DMS153 (cell line): ENCODE data around the gene HEXIM1.
A peak's percentile ranks its signal among the peaks of the same experiment; 100 is the strongest.

Source experiments
- DNase-seq: peaks from one replicate; lab custom pipeline; 2025; lab: John Stamatoyannopoulos, UW

The HEXIM1 gene

DNA sequence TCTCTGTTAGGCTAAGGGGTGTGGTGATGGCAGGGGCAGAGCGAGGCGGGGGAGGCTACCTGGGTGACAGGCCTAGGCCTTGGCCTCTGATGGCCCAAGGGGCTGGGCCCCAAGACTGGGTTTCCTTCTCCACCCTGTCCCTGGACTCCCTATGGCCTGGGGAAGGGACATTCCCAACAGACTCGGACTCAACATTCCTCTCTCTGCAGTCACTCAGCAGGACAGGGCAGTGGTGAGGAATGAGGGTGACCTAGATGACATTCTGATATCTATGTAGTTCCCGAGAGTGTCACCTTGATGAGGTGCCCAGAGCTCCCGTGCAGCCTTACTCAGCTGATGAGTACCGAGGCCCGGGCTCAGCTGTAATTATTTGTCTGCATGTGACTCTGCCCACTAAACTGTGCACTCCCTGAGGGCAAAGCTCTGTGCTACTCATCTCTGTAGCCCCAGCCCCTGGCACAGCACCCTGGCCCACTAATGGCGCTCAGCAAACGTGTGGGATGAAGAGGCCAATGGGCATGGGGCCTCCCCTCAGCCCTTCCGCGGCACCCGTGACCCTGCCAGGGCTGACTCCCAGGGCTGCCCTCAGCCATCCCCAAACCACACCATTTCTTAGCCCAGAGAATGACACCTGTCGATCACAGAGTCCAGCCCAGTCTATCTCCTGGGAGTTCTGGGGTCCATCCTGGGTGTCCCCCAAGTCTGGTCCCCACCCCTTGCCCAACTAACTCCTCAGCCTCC lies 18.2 kb upstream of the HEXIM1 start:
- DNase-seq, result no peak

DNA sequence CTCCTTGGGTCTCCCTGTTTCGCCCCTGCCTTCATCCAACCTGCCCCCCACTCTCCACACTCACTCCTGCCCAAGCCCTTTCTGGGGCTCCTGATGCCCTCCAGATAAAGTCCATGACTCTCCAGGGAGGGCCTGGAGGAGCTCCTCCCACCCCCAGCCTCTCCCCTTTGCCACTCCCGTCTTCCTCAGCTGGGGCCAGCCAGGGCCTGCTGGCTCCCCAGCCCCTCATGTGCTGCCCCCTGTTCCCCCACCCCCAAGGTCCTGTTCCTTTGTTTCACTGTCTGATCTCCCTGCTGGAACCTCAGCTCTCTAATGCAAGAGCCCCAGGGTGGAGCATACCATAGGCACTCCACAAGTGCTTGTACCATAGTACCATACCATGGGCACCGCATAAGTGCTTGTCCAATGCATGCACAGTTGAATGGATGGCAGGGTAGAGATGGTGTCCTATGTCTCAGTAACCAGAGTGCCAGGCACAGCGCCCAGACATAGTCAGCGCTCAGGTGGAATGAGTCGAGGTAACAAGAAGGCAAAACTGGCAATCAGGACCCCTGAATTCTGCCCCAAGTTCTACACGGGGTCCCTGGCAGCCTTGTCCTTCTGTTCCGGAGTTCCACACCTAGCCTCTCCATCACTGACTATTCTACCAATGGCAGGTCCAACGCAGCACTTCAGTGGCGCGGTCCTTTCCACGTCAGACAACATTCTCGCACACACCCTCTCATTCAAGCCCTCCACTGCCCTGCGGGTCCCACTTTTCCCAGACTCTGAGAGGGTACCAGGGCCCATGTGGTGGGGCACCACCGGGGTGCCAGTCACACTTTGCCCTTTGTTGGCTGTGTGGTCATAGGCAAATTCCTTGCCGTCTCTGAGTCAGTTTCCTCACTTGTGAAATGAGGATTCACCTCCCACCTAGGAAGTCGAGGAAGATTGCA lies 17.3 kb upstream of the HEXIM1 start:
- DNase-seq, result no peak

DNA sequence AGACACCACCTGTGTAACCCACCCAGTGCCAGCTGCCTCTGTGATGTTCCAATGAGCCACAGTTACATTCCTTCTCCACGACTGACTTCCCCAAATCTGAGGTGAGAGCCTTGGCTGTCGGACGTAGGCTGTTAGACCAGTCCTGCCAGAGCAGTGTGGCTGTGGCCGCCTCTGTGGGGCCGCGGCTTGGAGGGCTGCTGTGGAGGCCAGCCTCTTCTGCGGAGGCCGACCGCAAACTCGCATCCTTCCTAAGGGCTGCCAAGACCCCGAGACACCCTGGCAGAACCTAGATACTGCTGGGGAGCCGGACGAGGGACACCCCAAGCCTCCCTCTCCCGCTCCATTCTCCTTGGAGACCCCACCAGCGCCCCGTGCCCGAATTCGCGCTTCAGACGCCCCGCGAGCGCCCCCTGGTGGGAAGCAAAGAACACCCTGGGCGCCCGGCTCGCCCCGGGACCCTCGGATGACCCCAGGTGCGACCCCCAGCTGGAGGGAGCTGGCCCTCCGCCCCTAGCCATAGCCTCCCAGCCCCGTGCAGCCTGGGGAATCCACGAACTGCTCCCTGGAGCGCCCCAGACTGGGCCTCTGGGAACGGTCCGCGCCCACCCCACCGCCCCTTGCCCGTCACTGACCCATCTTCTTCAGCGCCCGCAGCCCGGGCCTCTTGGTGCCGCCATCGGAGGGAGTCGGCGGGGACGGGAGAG lies 16.5 kb upstream of the HEXIM1 start:
- no peak for DNase-seq

DNA sequence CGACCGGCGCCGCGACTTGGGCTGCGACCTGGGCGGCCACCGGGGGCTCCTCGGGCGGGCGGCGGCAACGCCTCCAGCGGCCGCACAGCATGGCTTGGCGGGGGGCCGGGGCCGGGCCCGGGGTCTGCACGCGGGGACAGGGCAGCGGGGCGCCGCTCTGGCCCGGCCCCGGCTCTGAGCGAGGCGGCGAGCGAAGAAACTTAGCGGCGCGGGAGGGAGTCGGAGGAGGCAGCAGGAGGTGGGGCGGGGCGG lies 16.0 kb upstream of the HEXIM1 start, which contains the start of gene PLCD3:
TSS of gene PLCD3 (minus strand) at position 196 of the 252 bp plus-strand sequence. CDS start at position 91, 105 bp downstream.
- no peak for DNase-seq

DNA sequence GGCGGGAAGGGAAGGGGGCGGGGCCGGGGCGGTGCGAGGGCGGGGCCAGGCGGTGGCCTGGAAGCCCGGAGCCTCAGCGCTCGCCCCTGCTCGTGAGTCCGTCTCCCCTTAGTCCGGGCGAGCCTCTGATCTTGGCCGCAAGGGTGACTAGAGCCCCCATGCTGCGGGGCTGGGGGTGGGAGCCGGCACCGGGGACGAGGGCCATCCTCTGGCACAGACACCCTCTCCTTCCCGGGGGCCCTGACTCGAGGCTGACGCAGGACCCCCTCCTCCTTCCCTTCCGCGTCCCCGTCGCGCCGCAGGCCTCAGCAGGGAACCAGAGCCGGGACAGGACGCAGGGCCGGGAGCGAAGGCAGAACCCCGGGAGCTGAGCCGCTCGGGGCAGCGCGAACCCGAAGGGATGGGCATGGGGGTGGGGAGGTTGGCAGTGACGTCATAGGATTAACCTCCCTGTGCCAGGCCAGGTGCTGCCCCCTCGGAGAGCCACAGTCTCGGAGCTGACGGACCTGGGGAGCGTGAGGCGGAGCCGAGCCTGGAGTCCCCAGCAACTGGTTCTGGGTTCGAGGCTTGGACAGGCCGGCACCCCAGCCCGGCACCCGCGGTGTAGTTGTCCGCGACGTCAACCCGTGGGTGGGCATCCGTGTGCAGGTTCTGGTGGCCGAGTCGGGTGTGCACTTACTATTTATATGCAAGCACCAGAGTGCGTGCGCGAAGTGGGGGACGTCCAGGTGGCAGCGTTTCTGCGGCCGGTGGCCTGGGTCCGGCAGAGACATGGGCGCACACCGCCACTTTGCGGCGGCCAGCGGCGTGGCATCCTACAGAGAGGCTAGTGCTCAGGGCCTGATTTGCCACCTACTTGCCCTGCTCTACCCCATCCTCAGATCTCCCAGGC lies 15.5 kb upstream of the HEXIM1 start:
- peak; percentile 57 for DNase-seq

DNA sequence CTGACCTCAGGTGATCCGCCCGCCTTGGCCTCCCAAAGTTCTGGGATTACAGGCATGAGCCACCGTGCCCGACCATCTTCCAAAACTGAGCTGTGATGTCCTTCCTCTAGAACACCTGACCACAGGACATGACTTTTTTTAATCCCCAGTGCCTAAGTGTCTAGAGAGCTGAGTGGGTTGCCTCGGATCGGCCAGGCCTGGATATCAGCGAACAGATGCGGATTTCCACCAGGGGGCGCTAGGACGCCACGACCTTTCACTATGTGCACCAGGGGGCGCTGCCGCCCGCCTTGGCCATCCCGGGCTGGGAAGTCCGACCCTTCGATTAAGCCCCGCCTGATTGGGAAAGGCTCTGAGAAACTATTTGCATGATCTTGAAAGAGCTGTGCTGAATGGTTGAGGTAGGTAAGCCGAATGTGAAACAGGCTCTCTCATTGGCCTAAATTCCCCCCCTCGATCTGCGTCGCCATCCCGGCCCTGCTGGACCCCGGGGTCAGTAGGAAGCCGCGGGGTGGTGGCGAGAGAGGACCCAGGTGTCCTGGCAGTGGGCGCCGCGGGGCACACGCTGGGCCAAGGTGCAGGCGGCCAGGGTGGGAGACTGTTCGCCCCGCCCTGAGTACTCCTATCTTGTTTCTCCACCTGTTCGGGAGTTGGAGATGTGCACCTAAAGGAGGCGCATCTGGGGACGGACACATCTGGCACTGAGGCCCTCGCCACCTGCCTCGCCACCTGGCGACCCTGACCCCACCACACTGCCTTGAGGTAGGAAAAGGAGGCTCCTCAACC lies 12.9 kb upstream of the HEXIM1 start, which contains the start of gene ACBD4:
TSS of gene ACBD4 (plus strand) at position 496 of the 786 bp plus-strand sequence. CDS start 458 bp downstream, outside the sequence.
- DNase-seq, result peak; percentile 96

DNA sequence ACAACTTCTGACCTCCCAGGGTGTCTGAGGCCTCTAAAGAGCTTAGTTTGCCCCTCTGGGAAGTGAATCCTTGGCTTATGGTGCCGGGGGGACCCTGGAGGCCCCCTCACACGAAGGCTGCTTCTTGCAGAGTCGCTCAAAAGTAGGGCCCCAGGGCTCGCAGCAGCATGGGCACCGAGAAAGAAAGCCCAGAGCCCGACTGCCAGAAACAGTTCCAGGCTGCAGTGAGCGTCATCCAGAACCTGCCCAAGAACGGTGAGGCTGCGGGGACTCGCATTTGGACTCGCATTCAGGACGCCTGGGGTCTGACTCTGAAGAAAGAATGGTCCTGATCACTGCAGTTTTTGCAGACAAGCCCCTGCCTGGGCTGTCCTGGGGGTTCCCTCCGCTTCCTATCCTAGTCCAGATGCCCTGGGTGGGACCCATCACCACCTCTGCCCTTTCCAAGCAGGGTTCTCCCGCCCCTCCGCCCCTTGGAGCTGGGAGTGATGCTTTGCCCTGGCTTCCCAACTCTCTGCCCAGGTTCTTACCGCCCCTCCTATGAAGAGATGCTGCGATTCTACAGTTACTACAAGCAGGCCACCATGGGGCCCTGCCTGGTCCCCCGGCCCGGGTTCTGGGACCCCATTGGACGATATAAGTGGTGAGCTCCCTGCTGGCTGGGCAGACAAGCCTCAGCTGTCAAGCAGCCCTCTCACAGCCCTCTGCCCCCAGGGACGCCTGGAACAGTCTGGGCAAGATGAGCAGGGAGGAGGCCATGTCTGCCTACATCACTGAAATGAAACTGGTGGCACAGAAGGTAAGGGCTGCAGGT lies 12.1 kb upstream of the HEXIM1 start:
- DNase-seq, result no peak

DNA sequence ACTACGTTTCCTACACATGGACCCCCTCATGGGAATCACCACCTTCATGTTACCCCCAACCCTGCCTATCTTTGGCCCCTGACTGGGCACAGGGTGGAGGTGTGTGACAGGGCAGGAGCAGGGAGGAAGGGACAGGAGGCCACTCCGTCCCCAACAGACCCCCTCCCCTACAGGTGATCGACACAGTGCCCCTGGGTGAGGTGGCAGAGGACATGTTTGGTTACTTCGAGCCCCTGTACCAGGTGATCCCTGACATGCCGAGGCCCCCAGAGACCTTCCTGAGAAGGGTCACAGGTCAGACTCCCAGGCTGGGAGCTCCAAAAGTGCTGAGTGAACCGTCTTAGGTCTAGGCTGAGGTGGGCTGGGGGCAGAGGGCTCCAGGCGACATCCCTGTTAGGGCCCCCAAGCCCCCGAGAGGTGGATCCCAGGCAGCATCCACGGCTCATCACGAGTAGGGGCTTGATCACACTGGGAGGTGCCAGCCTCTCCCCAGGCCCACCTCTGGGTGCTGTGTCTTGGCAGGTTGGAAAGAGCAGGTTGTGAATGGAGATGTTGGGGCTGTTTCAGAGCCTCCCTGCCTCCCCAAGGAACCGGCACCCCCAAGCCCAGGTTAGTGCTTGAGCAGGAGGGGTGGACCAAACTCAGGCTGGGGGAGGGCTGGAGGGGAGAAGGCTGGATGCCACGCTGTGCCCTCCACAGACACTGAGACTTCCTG lies 11.3 kb upstream of the HEXIM1 start:
- DNase-seq, result no peak

DNA sequence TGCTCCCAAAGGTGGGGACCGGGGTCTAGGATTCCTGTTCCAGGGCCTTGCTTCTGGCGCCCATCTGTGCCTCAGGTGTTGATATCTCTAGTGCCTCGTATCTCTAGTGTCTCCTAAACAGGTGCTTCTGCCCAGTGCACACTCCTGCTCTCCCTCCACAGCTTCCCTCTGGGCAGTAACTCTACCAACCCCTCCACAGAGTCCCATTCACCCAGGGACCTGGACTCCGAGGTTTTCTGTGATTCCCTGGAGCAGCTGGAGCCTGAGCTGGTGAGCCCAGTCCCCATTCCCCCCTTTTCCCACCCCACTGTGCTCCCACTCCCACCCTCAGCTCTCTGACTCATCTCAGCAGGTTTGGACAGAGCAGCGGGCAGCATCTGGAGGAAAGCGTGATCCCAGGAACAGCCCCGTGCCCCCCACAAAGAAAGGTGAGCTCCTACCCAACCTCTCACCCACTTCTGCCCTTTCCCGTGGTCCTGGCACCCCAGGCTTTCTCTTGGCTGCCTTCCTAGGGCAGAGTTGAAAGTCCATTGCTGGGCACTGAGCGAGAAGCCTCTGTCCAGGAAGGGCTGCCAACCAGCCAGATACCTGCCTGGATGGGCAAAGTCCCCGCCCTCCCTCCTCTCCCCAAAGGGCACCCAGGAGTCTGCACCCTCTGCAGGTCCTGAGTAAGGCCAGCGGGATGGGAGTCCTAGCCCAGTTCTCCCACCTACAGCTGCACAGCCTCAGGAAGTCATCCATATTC lies 10.5 kb upstream of the HEXIM1 start:
- no peak for DNase-seq

DNA sequence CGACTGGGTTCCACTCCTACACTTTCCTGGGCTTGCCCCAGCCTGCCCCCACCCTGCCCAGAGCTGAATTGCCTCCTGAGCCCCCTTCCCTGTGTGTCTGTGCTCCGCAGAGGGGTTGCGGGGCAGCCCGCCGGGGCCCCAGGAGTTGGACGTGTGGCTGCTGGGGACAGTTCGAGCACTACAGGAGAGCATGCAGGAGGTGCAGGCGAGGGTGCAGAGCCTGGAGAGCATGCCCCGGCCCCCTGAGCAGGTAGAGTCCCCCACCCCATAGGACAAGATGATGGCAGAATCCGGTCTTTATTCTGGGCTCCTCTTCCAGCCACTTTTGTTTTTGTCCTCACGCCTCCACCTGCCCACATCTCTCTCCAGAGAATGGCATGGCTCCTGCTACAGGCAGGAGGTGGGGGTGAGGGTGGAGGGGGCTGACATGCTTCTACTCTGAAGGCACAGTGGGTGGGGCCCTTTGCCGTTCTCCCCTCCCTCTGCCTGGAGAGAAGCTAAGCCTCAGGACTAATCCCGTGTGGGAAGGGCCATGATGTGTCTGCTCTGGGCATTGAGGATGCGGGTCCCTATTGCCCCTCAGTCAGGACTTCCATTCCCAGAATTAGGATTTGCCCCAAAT lies 9.3 kb upstream of the HEXIM1 start:
- DNase-seq, result no peak

DNA sequence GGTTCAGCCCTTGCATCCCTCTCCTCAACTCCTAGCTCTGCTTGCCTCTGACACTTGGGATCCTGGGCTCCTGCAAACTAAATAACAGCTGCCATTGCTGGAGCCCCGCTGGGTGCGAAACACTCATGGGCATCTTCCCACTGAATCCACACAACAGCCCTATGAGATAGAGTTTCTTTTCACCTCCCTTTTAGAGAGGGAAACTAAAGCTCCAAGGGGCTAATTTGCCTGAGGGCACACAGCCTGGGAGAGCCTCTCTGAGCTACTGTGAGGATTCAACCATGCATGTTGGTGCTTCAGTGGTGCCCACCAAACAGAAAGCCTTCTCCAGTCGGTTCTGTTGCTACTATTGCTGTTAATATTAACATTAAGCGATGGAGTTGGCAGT lies 8.7 kb upstream of the HEXIM1 start:
- no peak for DNase-seq

DNA sequence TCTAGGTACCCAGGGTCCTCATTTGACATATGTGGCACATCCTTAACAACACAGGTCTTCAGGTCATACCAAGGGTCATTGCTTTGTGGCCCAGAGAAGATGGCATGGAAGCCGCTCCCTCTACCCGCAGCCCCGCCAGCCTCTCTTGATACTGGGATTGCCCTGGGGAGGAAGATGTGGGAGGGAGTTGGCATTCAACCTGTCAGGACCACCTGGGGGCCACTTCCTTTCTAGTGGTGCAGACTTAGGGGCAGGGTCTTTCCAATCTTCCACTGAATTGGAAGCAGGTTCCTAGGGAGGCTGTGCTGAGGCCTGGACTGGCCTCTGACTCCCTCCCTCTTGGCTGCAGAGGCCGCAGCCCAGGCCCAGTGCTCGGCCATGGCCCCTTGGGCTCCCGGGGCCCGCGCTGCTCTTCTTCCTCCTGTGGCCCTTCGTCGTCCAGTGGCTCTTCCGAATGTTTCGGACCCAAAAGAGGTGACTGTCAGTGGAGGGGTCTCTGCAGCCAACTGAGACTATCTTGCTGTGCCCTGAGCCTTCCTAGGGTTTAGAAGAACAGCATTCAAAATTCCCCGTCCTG lies 5.1 kb upstream of the HEXIM1 start:
- DNase-seq, result no peak

DNA sequence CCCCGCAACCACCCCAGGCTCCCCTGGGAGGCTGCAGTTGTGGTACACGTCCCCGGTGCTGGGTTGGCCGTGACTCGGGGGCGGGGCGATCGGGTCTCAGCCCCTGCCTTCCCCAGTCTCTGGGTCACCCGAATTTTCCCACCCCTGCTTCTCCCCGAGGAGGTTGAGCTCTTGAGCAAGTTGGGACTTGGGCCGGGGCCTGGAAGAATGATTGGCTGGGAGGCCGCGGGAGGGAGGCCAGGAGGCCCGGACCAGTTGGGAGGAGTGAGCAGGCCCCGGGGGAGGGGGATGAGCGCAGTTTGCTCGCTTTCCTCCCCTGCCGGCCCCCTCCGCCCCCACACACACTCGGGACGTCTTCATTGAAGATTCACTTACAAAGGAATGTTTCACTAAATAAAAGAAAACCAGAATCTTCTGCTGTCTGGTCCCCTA lies 4.5 kb upstream of the HEXIM1 start:
- DNase-seq, result no peak

DNA sequence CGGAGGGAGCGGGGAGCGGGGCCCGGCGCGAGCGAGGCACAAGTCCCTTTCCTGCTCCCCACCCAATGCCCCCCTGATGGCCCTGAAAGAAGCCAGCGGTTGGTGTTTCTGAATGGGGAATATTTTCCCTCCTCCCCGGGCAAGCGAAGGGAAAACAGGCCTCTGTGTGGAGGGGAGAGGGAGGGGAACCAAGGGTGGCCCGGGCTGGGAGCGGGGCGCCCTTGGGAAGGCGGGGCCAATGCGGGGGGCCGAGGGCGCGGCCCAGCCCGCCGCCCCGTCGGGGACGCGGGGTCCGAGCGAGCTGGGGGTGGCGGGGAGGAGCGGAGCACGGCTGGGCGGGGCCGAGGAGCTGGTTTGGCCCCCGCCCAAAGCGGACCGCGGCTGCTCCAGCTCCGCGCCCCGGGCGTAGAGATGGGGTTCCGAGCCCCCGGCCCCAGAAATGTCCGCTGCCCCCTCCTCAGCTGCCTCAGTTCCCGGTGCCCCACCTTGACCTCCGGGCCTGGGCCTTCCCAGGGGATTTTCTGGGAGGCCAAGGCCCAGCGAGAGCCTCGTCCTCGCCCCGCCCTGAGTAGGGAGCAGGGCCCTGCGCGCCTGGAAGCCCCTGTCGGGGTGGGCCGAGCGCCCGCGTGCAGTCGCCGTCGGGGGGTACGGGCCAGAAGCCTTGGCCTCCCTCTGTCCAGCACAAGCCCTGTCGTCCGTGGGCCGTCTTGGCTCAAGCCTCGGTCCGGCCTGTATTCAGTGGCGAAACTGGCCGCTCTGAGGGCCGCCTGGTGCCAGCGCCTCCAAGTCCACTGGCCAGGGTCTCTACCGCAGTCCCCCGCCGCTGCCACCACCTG lies 3.9 kb upstream of the HEXIM1 start:
- no peak for DNase-seq

DNA sequence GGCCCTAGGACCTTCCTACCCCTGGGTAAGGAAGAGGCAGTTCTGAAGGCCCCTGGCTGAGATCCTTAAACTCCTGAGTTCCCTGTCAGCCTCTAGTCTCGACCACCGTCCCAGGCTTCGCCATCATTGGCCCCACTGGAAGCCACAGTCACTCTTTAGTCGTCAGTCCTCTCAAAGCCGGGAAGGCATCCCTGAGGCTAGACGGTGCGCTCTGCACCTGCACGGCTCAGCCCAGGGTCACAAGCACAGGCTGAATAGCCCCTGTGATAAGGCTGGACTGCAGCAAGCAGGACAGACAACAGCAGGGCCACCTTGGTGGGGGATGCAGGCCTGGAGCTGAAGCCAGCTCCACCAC lies 3.3 kb upstream of the HEXIM1 start:
- no peak for DNase-seq

DNA sequence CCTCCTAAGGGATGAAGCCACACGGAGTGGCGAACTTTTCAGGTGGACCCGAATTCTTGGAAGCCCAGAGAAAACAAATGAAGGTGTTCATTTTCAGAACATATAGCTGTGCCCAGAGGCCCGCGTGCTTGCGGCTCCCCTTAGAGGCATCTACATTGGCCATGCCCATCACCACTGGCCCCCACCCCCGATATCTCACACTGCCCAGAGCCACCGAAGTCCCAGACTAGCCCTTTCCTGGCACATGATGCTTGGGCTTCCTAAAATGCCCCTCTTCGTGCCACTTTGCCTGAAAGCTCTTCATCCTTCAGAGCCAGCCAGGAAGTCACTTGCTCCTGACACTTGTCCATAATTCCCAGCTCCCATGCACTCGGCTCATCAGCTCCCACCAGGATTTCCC lies 2.1 kb upstream of the HEXIM1 start:
- DNase-seq, result no peak

DNA sequence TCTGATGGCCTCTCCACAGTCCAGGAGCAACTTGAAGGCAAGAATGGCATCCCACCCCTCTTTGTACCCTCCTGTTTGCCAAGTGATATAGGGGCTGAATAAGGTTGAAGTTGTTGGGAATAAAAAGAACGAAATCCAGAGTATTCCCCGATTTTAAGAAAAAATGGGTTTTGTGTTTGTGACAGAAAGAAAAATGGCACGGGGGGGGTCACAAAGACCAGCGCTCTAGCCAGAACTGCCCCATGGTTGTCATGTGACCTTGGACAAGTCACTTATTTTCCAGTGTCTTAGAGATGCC lies 1.7 kb upstream of the HEXIM1 start:
- DNase-seq, result no peak
